Sigmoid colon (tissue), 7 donors: ENCODE results near the gene TRNP1. TPM values are rescaled to one million over a fixed set of nuclear protein-coding genes. Genes with fewer than 3 reads are reported as not detected.

Source experiments
- DNase-seq: peaks from one replicate; pipeline ENCODE4 v3.0.0-alpha.2; 2019
- H3K27ac ChIP-seq, 4 donors: fragments of 200-600 bp; sonication (generic); one replicate each; pipeline ENCODE4 v1.5.1; 2016 to 2019; ENCODE audit warnings: mild to moderate bottlenecking in 1 of 4
- H3K27me3 ChIP-seq, 3 donors: fragments of 200-600 bp; sonication (generic); one replicate each; pipeline ENCODE4 v1.5.1; 2019; ENCODE audit warnings: mild to moderate bottlenecking in 1 of 3
- H3K36me3 ChIP-seq, 4 donors: fragments of 200-600 bp; sonication (generic); one replicate each; pipeline ENCODE4 v1.5.1; 2016 to 2019
- H3K4me1 ChIP-seq, 4 donors: fragments of 200-600 bp; sonication (generic); one replicate each; pipeline ENCODE4 v1.5.1; 2017 to 2019
- H3K4me3 ChIP-seq, 4 donors: fragments of 200-600 bp; sonication (generic); one replicate each; pipeline ENCODE4 v1.5.1; 2017 to 2019; ENCODE audit warnings: mild to moderate bottlenecking in 2 of 4, moderate library complexity in 1 of 4
- H3K9me3 ChIP-seq, 4 donors: fragments of 200-600 bp in 3 of 4; sonication (generic) in 3 of 4; one replicate each; pipeline versions ENCODE4 v1.5.1 to v1.6.1; 2013 to 2019
- CTCF ChIP-seq, 4 experiments: fragments of 450-650 bp in 3 of 4; fragments of 200-600 bp in 1 of 4; IDR thresholded peaks; one replicate each; pipeline ENCODE4 v1.5.1; 2016 to 2019; ENCODE audit warnings: antibody characterized with exemption in 4 of 4, mild to moderate bottlenecking in 3 of 4, moderate library complexity in 2 of 4
- EP300 ChIP-seq, 4 donors: sonication (generic); formaldehyde crosslinking; IDR thresholded peaks; one replicate each; pipeline ENCODE4 v1.6.1; 2017; ENCODE audit warnings: antibody characterized with exemption in 4 of 4
- POLR2A ChIP-seq, 2 donors: fragments of 450-650 bp; IDR thresholded peaks; one replicate each; pipeline ENCODE4 v1.6.1; 2016; ENCODE audit warnings: antibody characterized with exemption in 2 of 2, mild to moderate bottlenecking in 2 of 2, moderate library complexity in 2 of 2
- POLR2AphosphoS5 ChIP-seq, 4 donors: sonication (generic); formaldehyde crosslinking; IDR thresholded peaks; one replicate each; pipeline ENCODE4 v1.6.1; 2017; ENCODE audit warnings: antibody characterized with exemption in 4 of 4
- WGBS, 2 donors: extraction: QIAGEN DNeasy Blood & Tissue Kit; methylation state at CpG; one replicate each; pipeline ENCODE4 v1.1.7; 2013; 5-methylcytosine and 5-hydroxymethylcytosine counted together
- intact Hi-C: fragments of 100-400 bp; cut with DNase I; formaldehyde crosslinking; loops from one replicate; pipeline ENCODE4 v1.15.1; 2023
- polyA plus RNA-seq, 3 donors: library from polyadenylated mRNA; stranded (reverse); fragments of 200-250 nt; gene quantifications; one replicate each; pipeline ENCODE4 v1.2.3, GENCODE V29; 2013
- total RNA-seq, 4 donors: library from RNA; depleted of rRNA; stranded (reverse); fragments of >200 nt; gene quantifications; one replicate each; pipeline ENCODE4 v1.1.0, GENCODE V29; 2016
- donor health status: healthy with polysubstance abuse.
- donor health status: Bipolar disorder and iron deficiency.
- donor health status: healthy.

The TRNP1 gene
- total and polyA plus RNA-seq, 7 donors = 3.0 to 29.6 (median 15.5) TPM

- H3K27ac ChIP-seq = peak overlapping the region; percentile 91 to 98 (median 97)
These were observed 1.5 kb downstream of the TRNP1 start for GRCh38 chr1:26994787-26995517.

GRCh38 chr1:26996024-26996423 is 2.5 kb downstream of the TRNP1 start:
- H3K4me1 ChIP-seq = peaks cover 0 to 75% (median 71%) of the 10 kb centered on the region in 4 donors
- intact Hi-C loops = loop anchor here (10.0 kb wide), 1 partner anchor 399 kb away; the partner anchor contains the start of gene GPR3
- peak overlapping the region; percentile 91 to 98 (median 97) for H3K27ac ChIP-seq
- no peak for TF ChIP-seq POLR2AphosphoS5 (IDR thresholded peaks at IDR 0.05)
- no peak for TF ChIP-seq CTCF (IDR thresholded peaks at IDR 0.05)
- no peak for TF ChIP-seq EP300 (IDR thresholded peaks at IDR 0.05)
- TF ChIP-seq POLR2A (IDR thresholded peaks at IDR 0.05) = no peak
- DNase-seq = no peak
- WGBS, 2 donors = 83 to 89% methylated on average over 1 of the region's 1 CpG
- H3K4me3 ChIP-seq = no peak overlapping the region
- H3K9me3 ChIP-seq = no peaks in the 10 kb centered on the region
- no peaks in the 10 kb centered on the region for H3K36me3 ChIP-seq
- peaks cover 0 to 19% (median 5%) of the 10 kb centered on the region in 3 donors for H3K27me3 ChIP-seq

More at GRCh38 chr1:26994787-26995517, 1.5 kb downstream of the TRNP1 start:
- Histone ChIP-seq H3K4me3 (peak overlapping the region; percentile 36 to 82 (median 68)), H3K27me3 (peaks cover 0 to 19% (median 5%) of the 10 kb centered on the region in 3 donors), H3K36me3 (no peaks in the 10 kb centered on the region), H3K4me1 (peaks cover 0 to 65% (median 61%) of the 10 kb centered on the region in 4 donors), H3K9me3 (no peaks in the 10 kb centered on the region)
- DNase-seq = no peak
- 27 to 42% methylated on average over 15 of the region's 15 CpGs for WGBS, 2 donors
- intact Hi-C loops = loop anchor here (10.0 kb wide), 1 partner anchor 400 kb away; the partner anchor contains the start of gene GPR3
- TF ChIP-seq POLR2AphosphoS5 (IDR thresholded peaks at IDR 0.05) = peak in 1 of 4 donors; percentile 27
- TF ChIP-seq CTCF (IDR thresholded peaks at IDR 0.05) = no peak
- TF ChIP-seq EP300 (IDR thresholded peaks at IDR 0.05) = no peak

- DNase-seq = no peak
- H3K36me3 ChIP-seq = no peaks in the 10 kb centered on the region
- H3K9me3 ChIP-seq = no peaks in the 10 kb centered on the region
- H3K27me3 ChIP-seq = peaks cover 0 to 15% (median 5%) of the 10 kb centered on the region in 3 donors
- H3K4me1 ChIP-seq = peaks cover 0 to 82% (median 78%) of the 10 kb centered on the region in 4 donors
- peak overlapping the region; percentile 91 to 98 (median 97) for H3K27ac ChIP-seq
- WGBS, 2 donors = 76 to 85% methylated on average over 4 of the region's 4 CpGs
- no peak overlapping the region for H3K4me3 ChIP-seq
- TF ChIP-seq EP300 (IDR thresholded peaks at IDR 0.05) (no peak), POLR2AphosphoS5 (IDR thresholded peaks at IDR 0.05) (no peak), POLR2A (IDR thresholded peaks at IDR 0.05) (no peak), CTCF (IDR thresholded peaks at IDR 0.05) (no peak)
- intact Hi-C loops = loop anchor here (1.0 to 10.0 kb wide), 2 partner anchors 101 to 398 kb away; partner anchors contain the start of gene GPR3
These were observed 3.2 kb downstream of the TRNP1 start for GRCh38 chr1:26996665-26997064.

GRCh38 chr1:26998429-26999300 is 5.2 kb downstream of the TRNP1 start:
- no peak overlapping the region for H3K4me3 ChIP-seq
- intact Hi-C loops = loop anchor here (1.0 to 10.0 kb wide), 4 partner anchors 34 to 396 kb away; partner anchors contain the start of genes GPR3 and SLC9A1
- peaks cover 0 to 90% (median 89%) of the 10 kb centered on the region in 4 donors for H3K4me1 ChIP-seq

More at GRCh38 chr1:26998429-26999300, 5.2 kb downstream of the TRNP1 start:
- Histone ChIP-seq H3K9me3 (no peaks in the 10 kb centered on the region), H3K27me3 (no peaks in the 10 kb centered on the region), H3K36me3 (peaks cover 0 to 8% (median 0%) of the 10 kb centered on the region in 4 donors), H3K27ac (peak overlapping the region; percentile 91 to 98 (median 97))
- TF ChIP-seq POLR2A (IDR thresholded peaks at IDR 0.05) = no peak
- no peak for TF ChIP-seq EP300 (IDR thresholded peaks at IDR 0.05)
- no peak for TF ChIP-seq CTCF (IDR thresholded peaks at IDR 0.05)
- no peak for TF ChIP-seq POLR2AphosphoS5 (IDR thresholded peaks at IDR 0.05)
- DNase-seq = no peak
- 89 to 92% methylated on average over 11 of the region's 11 CpGs for WGBS, 2 donors
